Thyroid gland (tissue), 4 donors: ENCODE data around the gene DIP2C.

Experiments
- POLR2A ChIP-seq, 2 donors: fragments of 450-650 bp; IDR thresholded peaks; one replicate each; pipeline ENCODE4 v1.6.1; 2017; ENCODE audit warnings: antibody characterized with exemption in 2 of 2, mild to moderate bottlenecking in 2 of 2, moderate library complexity in 1 of 2
- TF ChIP-seq, protein P1 (sequence below), 6 experiments: fragments of 200-600 bp in 3 of 6; fragments of 450-650 bp in 3 of 6; sonication (generic) in 3 of 6; IDR thresholded peaks; one replicate each; pipeline ENCODE4 v1.5.1; 2016 to 2019; ENCODE audit warnings: antibody characterized with exemption in 6 of 6, mild to moderate bottlenecking in 2 of 6, inconsistent platforms in 1 of 6, moderate library complexity in 1 of 6

DNA sequence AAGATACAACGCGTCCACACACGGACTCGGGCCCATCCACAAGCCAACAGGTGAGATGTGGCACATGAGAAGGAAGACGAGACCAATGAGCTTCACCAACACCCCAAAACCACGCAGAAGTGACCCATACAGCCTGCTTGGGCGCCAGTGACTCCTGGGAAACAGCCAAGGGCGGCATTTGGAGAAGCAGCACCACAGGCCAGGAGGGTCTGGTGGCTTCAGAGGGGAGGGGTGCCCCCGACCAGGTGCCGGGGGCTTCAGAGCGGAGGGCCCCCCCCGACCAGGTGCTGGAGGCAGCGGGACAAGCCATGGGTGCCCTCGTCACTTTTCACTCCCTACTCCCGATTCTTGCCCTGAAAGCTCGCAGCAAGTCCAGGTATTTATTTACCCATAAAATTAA, 140.1 kb downstream of the DIP2C start:
- TF ChIP-seq POLR2A (IDR thresholded peaks at IDR 0.05) = no peak
- TF ChIP-seq, protein P1, sequence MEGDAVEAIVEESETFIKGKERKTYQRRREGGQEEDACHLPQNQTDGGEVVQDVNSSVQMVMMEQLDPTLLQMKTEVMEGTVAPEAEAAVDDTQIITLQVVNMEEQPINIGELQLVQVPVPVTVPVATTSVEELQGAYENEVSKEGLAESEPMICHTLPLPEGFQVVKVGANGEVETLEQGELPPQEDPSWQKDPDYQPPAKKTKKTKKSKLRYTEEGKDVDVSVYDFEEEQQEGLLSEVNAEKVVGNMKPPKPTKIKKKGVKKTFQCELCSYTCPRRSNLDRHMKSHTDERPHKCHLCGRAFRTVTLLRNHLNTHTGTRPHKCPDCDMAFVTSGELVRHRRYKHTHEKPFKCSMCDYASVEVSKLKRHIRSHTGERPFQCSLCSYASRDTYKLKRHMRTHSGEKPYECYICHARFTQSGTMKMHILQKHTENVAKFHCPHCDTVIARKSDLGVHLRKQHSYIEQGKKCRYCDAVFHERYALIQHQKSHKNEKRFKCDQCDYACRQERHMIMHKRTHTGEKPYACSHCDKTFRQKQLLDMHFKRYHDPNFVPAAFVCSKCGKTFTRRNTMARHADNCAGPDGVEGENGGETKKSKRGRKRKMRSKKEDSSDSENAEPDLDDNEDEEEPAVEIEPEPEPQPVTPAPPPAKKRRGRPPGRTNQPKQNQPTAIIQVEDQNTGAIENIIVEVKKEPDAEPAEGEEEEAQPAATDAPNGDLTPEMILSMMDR (IDR thresholded peaks at IDR 0.05) = no peak
